NT2/D1 (cell line): ENCODE results near the gene MED12L.

ENCODE experiments used
- SUZ12 ChIP-seq: IDR thresholded peaks from 2 replicates; pipeline ENCODE4 v1.6.1; 2011; ENCODE audit not compliant: insufficient read length, insufficient read depth; ENCODE audit errors: extremely low read depth
- YY1 ChIP-seq: IDR thresholded peaks from 2 replicates; pipeline ENCODE4 v1.6.1; 2011; ENCODE audit not compliant: insufficient read length, insufficient read depth
- ZNF274 ChIP-seq: IDR thresholded peaks from 2 replicates; pipeline ENCODE4 v1.6.1; 2011; ENCODE audit warnings: mild to moderate bottlenecking, low read depth, low read length

DNA sequence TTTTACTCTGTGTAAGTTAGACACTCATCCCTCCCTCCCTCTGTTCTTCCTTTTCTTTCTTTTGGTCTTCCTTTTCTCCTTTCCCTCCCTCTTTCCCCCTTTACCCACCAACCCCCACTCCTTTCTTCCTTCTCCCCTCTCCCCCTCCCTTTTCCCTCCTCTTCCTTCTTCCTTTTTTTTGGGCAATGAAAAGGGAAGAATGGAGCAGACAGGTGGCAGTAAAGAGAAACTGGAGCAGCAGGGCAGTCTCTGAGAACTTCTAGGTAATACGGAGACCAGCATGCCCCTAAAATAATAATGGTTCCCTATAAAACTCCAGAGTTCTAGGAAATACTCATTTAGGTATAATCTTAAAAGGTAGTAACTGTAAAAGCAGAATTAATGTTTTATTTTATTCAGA is 129.0 kb downstream of the MED12L start:
- TF ChIP-seq ZNF274 = no peak
- TF ChIP-seq YY1 = no peak
- TF ChIP-seq SUZ12 = no peak
